Mononuclear cell (primary cell): ENCODE measurements around the gene CDH8. TPM values are rescaled to one million over a fixed set of nuclear protein-coding genes. Genes with fewer than 3 reads are reported as not detected.
"Not testable (repeated sequence)": the region's sequence is repeated elsewhere in the genome, so short reads cannot be mapped to it uniquely, and the experiment has no call there.

ENCODE experiments used
- H3K27me3 ChIP-seq: 2 replicates; pipeline ENCODE4 v1.6.0; 2011; ENCODE audit warnings: low read length, control low read depth; ENCODE audit not compliant: insufficient read depth
- H3K4me1 ChIP-seq: 2 replicates; pipeline ENCODE4 v1.5.1; 2011; ENCODE audit warnings: mild to moderate bottlenecking, low read length, control low read depth; ENCODE audit not compliant: insufficient read depth
- H3K4me3 ChIP-seq: 2 replicates; pipeline ENCODE4 v1.5.1; 2011; ENCODE audit warnings: mild to moderate bottlenecking, low read length, moderate library complexity
- H3K9me3 ChIP-seq: 2 replicates; pipeline ENCODE4 v1.5.1; 2011; ENCODE audit warnings: low read depth, mild to moderate bottlenecking, control low read depth, low read length
- total RNA-seq: library from RNA; depleted of rRNA; stranded (reverse); fragments of >200 nt; gene quantifications from one replicate; pipeline ENCODE4 v1.2.3, GENCODE V29; 2012

Gene CDH8
- total RNA-seq, 1 donor = not detected

DNA sequence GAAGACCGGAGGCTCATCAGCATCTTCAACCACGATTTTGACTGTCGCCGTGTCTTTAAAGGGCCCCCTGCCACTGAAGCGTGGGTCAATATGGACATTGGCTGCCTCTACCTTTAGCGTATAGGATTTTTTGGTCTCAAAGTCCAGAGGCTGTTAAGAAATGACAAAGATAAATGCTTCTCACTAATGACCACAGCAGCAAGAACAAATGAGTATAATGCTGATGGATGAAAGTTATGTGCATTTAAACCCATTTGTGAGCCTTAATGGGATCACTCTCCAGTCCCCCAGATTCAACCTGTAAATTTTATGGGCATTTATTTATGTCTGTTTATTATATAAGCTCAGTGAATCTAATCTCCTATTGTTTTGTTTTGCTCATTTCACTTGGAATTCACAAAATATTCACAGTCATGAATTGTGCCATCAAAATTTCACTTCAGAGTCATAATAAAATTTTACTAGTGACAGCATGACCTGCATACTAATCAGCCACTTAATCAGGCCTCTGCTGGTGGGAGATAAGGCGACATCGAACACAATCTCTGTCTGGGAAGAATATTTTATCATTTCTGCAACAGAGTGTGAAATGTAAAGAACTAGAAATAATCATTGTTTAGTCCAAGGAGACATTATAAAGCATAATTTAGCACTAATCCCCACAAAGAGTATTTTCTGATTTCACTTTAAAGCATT, 218.5 kb downstream of the CDH8 start:
- H3K9me3 ChIP-seq = no peaks in the 10 kb centered on the region
- no peaks in the 10 kb centered on the region for H3K4me1 ChIP-seq
- H3K4me3 ChIP-seq = no peak overlapping the region
- no peaks in the 10 kb centered on the region for H3K27me3 ChIP-seq

DNA sequence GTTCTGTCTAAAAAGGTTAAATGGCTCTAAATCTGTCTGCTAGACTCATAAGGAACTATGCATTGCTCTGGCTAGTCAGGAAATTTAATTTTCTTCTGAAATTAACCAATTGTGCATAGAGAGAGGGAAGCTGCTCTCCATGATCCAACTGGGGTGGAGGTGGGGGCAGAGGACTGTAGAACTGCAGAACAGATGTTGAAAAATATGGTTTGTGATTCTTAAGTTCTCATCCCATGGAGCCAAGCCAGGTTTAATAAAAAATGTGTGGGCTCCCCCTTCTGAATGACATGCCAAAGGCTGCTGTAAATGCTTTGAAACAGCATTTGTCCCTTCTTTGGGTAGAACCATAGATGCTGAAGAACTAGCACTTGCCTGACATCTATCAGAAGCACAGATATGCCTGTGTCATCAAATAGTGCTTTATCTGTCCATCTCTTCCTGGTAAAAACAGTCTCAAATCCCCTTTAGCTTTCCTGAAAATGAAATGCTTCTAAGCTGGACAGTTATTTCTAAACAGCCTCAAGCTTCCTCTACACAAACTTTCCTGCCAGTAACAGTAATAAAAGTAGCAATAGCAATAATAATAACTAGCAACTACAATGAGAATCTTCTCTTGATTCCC, 221.4 kb downstream of the CDH8 start:
- no peaks in the 10 kb centered on the region for H3K27me3 ChIP-seq
- H3K9me3 ChIP-seq = no peaks in the 10 kb centered on the region
- no peaks in the 10 kb centered on the region for H3K4me1 ChIP-seq
- H3K4me3 ChIP-seq = no peak overlapping the region

DNA sequence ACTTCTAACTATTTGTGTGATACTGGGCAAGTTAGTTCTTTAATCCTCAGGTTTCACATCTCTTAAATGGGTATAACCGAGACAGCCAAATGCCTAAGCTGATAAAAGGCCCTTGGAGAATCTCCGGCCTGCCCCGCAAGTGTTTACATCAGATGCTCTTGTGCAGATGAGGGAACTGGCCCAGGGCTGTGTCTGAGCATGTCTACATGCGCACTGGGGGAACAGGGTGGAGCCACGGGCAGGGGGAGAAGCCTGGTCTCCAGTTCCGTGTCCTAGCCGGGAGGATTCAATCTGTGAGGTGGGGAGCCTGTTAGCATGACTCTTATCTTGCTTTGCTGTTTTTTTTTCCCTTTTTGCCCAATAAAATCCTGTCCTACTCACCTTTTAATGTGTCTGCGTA, 222.9 kb downstream of the CDH8 start:
- H3K27me3 ChIP-seq = no peaks in the 10 kb centered on the region
- no peaks in the 10 kb centered on the region for H3K4me1 ChIP-seq
- no peaks in the 10 kb centered on the region for H3K9me3 ChIP-seq
- H3K4me3 ChIP-seq = no peak overlapping the region

DNA sequence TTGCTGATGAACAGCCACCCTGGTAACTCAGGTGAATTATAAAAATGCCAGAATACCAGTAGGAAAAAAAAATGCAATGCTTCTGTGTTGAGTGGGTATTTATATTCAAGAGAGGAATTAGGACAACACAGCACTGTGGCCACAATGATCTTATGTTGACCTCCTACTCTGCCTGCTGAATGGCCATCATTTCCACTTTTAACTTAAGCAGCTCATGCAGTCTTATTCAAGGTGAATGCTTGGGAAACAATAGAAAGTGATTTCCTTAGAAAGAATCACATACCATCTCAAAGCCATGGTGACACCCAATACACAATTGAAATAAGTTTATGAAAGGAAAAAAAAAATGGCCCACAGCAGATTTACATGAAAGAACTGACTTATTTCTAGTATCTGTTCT, 224.0 kb downstream of the CDH8 start:
- no peak overlapping the region for H3K4me3 ChIP-seq
- H3K9me3 ChIP-seq = no peaks in the 10 kb centered on the region
- no peaks in the 10 kb centered on the region for H3K4me1 ChIP-seq
- no peaks in the 10 kb centered on the region for H3K27me3 ChIP-seq

DNA sequence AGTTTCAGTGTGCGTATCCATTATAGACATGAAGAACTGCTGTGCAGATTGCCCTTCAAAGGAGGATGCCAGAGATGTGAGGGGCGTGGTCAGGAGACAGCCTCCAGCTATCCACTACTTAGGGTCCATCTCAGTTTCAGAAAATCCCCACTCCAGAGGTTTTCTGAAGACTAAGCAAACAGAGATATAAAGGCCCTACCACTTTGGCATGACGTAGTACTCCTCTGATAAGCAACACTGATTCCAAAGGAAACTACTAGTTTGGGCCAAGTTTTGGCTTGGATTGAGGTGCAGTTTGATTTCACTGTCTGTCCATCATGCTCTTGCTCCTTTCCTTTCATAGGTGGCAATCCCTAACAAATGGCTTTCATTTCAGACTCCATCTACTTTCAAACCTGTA, 228.7 kb downstream of the CDH8 start:
- Histone ChIP-seq H3K4me1 (no peaks in the 10 kb centered on the region), H3K4me3 (no peak overlapping the region), H3K27me3 (no peaks in the 10 kb centered on the region), H3K9me3 (no peaks in the 10 kb centered on the region)

DNA sequence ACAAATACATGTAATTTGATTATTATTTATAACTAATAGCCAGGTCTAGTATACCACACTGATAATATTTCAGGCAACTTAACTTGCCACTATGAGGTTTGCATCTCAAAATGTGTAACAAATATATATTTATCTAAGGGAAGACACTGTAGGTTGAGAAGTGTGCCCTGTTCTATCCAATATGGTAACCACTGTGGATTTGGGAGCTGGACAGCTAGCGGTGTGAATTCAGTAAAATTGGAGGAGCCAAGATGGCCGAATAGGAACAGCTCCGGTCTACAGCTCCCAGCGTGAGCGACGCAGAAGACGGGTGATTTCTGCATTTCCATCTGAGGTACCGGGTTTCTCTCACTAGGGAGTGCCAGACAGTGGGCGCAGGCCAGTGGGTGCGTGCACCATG, 235.0 kb downstream of the CDH8 start:
- H3K4me3 ChIP-seq, H3K27me3 ChIP-seq, H3K4me1 ChIP-seq, H3K9me3 ChIP-seq: not testable (repeated sequence)

DNA sequence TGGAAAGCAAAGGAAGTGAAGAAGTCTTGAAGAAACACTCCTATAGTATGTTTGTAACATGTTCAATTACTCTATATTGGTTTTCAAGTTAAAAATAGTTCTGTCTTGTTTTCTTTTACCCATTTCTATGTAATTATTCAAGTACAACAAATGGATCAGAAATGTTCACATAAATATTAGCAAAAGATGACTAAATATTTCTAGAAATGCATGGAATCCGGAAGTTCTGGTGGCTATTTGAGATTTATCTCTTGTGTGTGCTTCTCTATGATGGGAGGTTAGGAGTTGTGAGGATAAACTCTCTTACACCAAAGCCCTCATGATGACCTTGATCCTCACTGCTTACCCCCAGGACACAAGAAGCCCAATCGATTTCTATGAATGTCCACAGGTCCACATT, 237.5 kb downstream of the CDH8 start:
- H3K4me3 ChIP-seq = no peak overlapping the region
- H3K27me3 ChIP-seq = no peaks in the 10 kb centered on the region
- no peaks in the 10 kb centered on the region for H3K4me1 ChIP-seq
- peaks cover 4% of the 10 kb centered on the region for H3K9me3 ChIP-seq

DNA sequence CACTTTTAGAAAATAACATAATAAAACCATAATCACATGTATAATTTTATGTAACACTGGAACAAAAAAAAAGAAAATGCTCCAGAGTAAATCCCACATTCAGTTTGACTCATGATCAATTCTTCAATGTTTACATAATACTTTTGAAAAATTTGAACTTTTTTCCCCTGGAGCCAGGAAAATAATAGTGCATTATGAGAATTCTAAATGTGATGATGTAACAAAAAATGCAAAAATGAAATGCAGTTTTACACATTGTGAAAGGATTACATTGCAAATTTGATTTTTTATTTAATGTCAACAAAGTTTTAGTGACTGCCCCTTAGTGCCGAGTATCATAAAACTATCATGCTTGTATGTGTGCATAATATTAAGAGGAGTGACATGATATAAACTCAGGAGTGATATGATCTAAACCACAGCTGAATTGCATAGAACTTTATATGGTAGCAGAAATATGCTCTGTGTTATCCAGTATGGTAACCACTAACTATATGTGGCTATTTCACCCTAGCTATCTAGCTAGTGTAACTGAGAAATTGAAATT, 238.2 kb downstream of the CDH8 start:
- Histone ChIP-seq H3K4me3 (no peak overlapping the region), H3K4me1 (no peaks in the 10 kb centered on the region), H3K27me3 (no peaks in the 10 kb centered on the region), H3K9me3 (peaks cover 4% of the 10 kb centered on the region)

DNA sequence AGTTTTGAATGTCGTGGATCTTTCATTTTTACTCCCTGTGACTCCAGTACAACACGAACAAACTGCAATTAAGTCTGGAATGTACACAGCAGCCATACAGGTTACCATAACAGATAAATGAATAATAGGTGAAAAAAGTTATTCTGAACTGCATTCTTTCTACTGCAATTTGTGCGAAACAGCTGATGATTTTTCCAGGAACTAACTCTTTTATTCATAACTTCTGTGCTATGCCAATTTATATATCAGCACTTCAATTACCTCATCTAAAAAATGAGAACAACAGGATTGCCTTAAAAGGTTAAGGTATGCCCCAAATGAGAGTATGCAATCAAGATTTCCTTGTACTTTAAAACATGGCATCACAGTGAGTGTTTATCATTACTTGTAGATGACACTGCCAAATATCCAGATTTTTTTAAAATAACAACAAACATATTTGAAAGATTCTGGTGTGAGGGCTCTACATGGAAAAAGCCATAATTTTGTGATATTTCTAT, 238.9 kb downstream of the CDH8 start:
- H3K27me3 ChIP-seq = no peaks in the 10 kb centered on the region
- H3K4me3 ChIP-seq = no peak overlapping the region
- peaks cover 4% of the 10 kb centered on the region for H3K9me3 ChIP-seq
- H3K4me1 ChIP-seq = no peaks in the 10 kb centered on the region

DNA sequence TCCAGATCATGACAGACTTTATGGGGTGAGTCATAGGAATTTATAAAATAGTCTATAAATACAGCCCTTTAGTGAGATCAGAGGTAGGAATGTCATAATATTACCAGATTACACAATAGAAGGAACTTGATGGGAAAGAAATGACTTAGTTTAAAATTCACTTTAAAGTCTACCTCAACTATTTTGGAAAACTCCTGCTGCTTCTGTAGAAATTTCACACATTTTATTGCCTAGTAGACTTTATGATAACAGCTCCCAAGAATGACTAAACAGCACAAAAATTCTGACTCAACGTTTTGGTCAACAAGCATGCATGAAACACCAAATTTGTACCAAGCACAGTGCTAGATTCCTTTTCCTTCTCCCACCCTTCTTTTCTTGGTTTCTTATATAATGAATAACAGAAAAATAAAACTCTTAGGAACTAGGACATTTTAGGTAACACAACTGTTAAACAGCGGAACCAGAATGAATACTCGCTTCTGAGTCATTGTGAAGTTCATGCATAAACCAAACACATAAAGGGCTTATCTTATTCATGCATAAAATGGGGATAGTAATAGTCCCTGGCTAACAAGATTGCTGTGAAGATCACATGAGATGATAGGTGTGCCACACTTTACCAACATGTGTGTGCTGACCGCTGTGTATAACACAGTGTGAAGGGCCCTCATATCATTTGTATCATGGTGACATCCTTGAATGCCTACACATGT, 243.9 kb downstream of the CDH8 start:
- Histone ChIP-seq H3K9me3 (no peaks in the 10 kb centered on the region), H3K4me3 (no peak overlapping the region), H3K27me3 (no peaks in the 10 kb centered on the region), H3K4me1 (no peaks in the 10 kb centered on the region)

DNA sequence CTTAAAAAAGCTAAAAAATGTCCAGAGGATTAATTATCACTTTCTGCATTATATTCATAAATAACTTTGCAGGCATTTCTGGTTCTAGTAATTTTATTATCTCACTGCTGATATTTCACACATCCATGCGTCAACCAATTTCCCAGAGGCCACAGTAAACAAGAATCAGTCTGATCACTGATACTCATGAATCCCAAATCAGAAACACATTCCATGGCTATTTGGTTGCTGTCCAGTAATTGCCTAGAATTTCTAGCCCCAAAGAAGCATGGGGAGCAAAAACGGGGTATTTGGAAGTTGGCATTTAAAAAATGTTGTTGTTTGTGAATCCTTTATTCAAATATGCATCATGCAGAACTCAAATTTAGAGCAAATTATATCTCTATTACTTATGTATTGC, 244.8 kb downstream of the CDH8 start:
- Histone ChIP-seq H3K4me3 (no peak overlapping the region), H3K27me3 (no peaks in the 10 kb centered on the region), H3K4me1 (no peaks in the 10 kb centered on the region), H3K9me3 (no peaks in the 10 kb centered on the region)

DNA sequence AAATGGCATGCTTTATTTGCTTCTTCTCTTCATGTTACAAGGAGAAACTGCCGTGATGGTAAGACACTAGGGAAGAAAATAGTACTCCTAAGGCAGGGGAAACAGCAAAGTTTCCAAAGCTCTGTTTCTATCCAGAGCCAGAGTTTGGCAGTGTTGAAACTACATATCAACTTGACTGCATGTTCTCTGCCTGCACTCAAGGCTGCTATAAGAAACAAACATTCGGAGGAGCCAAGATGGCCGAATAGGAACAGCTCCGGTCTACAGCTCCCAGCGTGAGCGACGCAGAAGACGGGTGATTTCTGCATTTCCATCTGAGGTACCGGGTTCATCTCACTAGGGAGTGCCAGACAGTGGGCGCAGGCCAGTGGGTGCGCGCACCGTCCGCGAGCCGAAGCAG, 254.4 kb downstream of the CDH8 start:
- H3K4me1 ChIP-seq, H3K4me3 ChIP-seq, H3K27me3 ChIP-seq, H3K9me3 ChIP-seq: not testable (repeated sequence)

DNA sequence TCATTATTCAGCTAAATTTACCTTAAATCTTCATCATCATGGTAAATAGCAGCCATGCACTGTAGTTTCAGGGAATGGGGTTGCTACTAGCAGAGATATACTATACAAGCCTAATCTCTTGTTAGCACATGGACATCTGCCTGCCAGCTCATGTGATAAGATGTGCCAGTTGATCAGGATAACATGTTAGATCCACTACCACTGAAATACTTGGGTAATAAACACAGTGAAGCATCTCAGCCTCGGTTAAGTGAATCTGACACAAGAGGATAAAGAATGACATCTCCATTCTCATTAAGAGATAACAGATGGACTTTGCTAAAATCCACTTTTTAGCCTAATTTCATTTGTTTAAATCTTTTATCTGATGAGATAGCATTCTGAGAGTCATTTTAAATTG, 256.1 kb downstream of the CDH8 start:
- H3K4me1 ChIP-seq = no peaks in the 10 kb centered on the region
- no peak overlapping the region for H3K4me3 ChIP-seq
- H3K9me3 ChIP-seq = no peaks in the 10 kb centered on the region
- H3K27me3 ChIP-seq = no peaks in the 10 kb centered on the region

DNA sequence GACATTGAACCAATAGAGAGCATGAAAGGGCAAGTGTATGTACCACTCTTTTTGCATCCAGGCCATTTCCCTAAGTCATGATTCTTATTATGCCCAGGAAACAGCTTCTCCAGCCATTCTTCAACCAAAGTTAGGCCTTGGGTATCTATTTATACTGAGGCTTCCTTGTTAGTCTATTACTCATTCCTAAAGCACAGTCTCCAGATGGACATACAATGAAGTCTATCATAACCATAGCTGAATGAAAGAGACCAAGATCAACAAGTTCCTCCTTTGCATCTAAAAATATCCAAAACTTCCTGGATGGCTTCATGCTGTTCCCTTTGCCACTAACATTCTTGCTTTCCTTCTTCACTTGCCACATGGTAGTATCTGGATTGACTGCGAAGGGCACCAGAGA, 265.9 kb downstream of the CDH8 start:
- Histone ChIP-seq H3K9me3 (peaks cover 6% of the 10 kb centered on the region), H3K4me1 (no peaks in the 10 kb centered on the region), H3K4me3 (no peak overlapping the region), H3K27me3 (no peaks in the 10 kb centered on the region)

DNA sequence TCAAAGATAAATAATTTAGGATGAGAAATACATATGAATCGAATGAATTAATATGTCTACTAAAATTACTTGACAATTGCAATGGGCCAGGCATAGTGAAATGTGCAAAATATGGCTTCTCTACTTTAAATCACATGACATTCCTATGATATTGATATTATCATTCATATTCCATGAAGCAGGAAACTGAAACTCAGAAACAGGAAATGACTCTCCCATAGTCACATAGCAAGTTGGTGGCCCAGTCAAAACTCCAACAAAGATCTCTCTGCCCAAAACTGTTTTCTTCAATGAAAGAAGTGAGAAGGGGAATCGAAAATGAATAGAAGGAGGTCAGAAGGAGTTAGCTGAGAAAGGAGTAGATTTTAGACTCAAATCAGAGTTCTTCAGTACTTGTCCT, 272.2 kb downstream of the CDH8 start:
- no peak overlapping the region for H3K4me3 ChIP-seq
- no peaks in the 10 kb centered on the region for H3K9me3 ChIP-seq
- no peaks in the 10 kb centered on the region for H3K27me3 ChIP-seq
- H3K4me1 ChIP-seq = no peaks in the 10 kb centered on the region
